MCF 10A (cell line): ENCODE results near the gene WDR43. TPM values are rescaled to one million over a fixed set of nuclear protein-coding genes. Genes with fewer than 3 reads are reported as not detected.

Source experiments
- BruUV-seq: library from RNA; stranded (reverse); fragments of 400-500 nt; replicated peaks from 2 replicates; lab custom pipeline; 2021; lab: Mats Ljungman, UMichigan
- CTCF ChIA-PET: fragments of 300-600 bp; sonication (Branson Sonifier 250); formaldehyde crosslinking; extraction: SDS; loops from one replicate; lab custom pipeline; 2021; ENCODE audit warnings: antibody characterized with exemption, inconsistent platforms; lab: Yijun Ruan, JAX
- POLR2A ChIA-PET: fragments of 300-600, 350-650 bp; sonication (Branson Sonifier 250); formaldehyde crosslinking; extraction: SDS; loops from one replicate; lab custom pipeline; 2020; ENCODE audit warnings: antibody characterized with exemption, inconsistent platforms; lab: Yijun Ruan, JAX
- DNase-seq: peaks from one replicate; pipeline ENCODE4 v3.0.0-alpha.2; 2018; ENCODE audit not compliant: unreplicated experiment
- H3K27ac Mint-ChIP-seq: one replicate; pipeline ENCODE4 v1.8.0; 2022; ENCODE audit warnings: mild to moderate bottlenecking, low read depth, mixed read lengths; ENCODE audit not compliant: unreplicated experiment
- H3K27me3 Mint-ChIP-seq: one replicate; pipeline ENCODE4 v1.8.0; 2022; ENCODE audit warnings: mixed read lengths; ENCODE audit not compliant: insufficient read depth, unreplicated experiment
- H3K36me3 Mint-ChIP-seq: one replicate; pipeline ENCODE4 v1.8.0; 2022; ENCODE audit warnings: mild to moderate bottlenecking, moderate library complexity, mixed read lengths; ENCODE audit not compliant: insufficient read depth, unreplicated experiment
- H3K4me1 Mint-ChIP-seq: one replicate; pipeline ENCODE4 v1.8.0; 2022; ENCODE audit warnings: mixed read lengths; ENCODE audit not compliant: insufficient read depth, unreplicated experiment
- H3K4me3 Mint-ChIP-seq: one replicate; pipeline ENCODE4 v1.8.0; 2022; ENCODE audit warnings: mild to moderate bottlenecking, moderate library complexity, mixed read lengths; ENCODE audit not compliant: unreplicated experiment
- H3K9me3 Mint-ChIP-seq: one replicate; pipeline ENCODE4 v1.8.0; 2022; ENCODE audit warnings: mixed read lengths; ENCODE audit not compliant: unreplicated experiment
- CTCF ChIP-seq: fragments of 200-600 bp; IDR thresholded peaks from one replicate; pipeline ENCODE4 v1.8.0; 2022; ENCODE audit warnings: antibody characterized with exemption, mild to moderate bottlenecking; ENCODE audit not compliant: unreplicated experiment
- intact Hi-C: fragments of 100-400 bp; cut with micrococcal nuclease; formaldehyde crosslinking; loops from 2 replicates; pipeline ENCODE4 v1.14.1; 2022
- total RNA-seq: library from RNA; stranded (reverse); gene quantifications from 2 replicates; pipeline ENCODE4 v1.2.3, GENCODE V29; 2022

The WDR43 gene
- total RNA-seq, 1 experiment from 2014 or later, result 160 TPM

- intact Hi-C loops, result loop anchor here (2.0 kb wide), 1 partner anchor 35 kb away; no protein-coding TSS in a partner anchor
- no peak for TF ChIP-seq CTCF
- H3K9me3 Mint-ChIP-seq, result no peaks in the 10 kb centered on the region
- BruUV-seq, result no TSS peak
- peak overlapping the region; percentile 96 for H3K27ac Mint-ChIP-seq
- peak; percentile 75 for DNase-seq
- H3K4me3 Mint-ChIP-seq, result peak overlapping the region; percentile 30
- ChIA-PET CTCF (interaction anchor here (0.6 to 1.2 kb wide), 5 partner anchors 8 to 80 kb away, joined by 3 to 6 read pairs (median 3); no protein-coding TSS in a partner anchor), POLR2A (interaction anchor here (0.5 to 1.0 kb wide), 4 partner anchors 9 to 135 kb away, joined by 3 to 5 read pairs (median 4); no protein-coding TSS in a partner anchor)
- no peaks in the 10 kb centered on the region for H3K27me3 Mint-ChIP-seq
- peaks cover 40% of the 10 kb centered on the region for H3K4me1 Mint-ChIP-seq
- H3K36me3 Mint-ChIP-seq, result no peaks in the 10 kb centered on the region
Measured at GRCh38 chr2:28993206-28993960, 98.9 kb downstream of the WDR43 start.

GRCh38 chr2:28994074-28994473 lies 99.6 kb downstream of the WDR43 start:
- CTCF ChIA-PET, result no interaction called here

GRCh38 chr2:28994679-28995078 lies 100.2 kb downstream of the WDR43 start:
- intact Hi-C loops, result no loop called here
- ChIA-PET CTCF (no interaction called here), POLR2A (no interaction called here)
- H3K4me3 Mint-ChIP-seq, result no peak overlapping the region
- no peaks in the 10 kb centered on the region for H3K9me3 Mint-ChIP-seq
- no peak overlapping the region for H3K27ac Mint-ChIP-seq
- no peak for TF ChIP-seq CTCF
- H3K27me3 Mint-ChIP-seq, result no peaks in the 10 kb centered on the region
- no peak for DNase-seq
- H3K36me3 Mint-ChIP-seq, result no peaks in the 10 kb centered on the region
- no TSS peak for BruUV-seq
- H3K4me1 Mint-ChIP-seq, result peaks cover 40% of the 10 kb centered on the region

More at GRCh38 chr2:28994074-28994473, 99.6 kb downstream of the WDR43 start:
- H3K4me3 Mint-ChIP-seq, result no peak overlapping the region
- no peaks in the 10 kb centered on the region for H3K36me3 Mint-ChIP-seq
- peak overlapping the region; percentile 96 for H3K27ac Mint-ChIP-seq
- POLR2A ChIA-PET, result interaction anchor here (0.9 to 1.0 kb wide), 2 partner anchors 32 to 70 kb away, joined by 3 read pairs; no protein-coding TSS in a partner anchor
- peaks cover 40% of the 10 kb centered on the region for H3K4me1 Mint-ChIP-seq
- no peaks in the 10 kb centered on the region for H3K27me3 Mint-ChIP-seq
- no TSS peak for BruUV-seq
- no peak for TF ChIP-seq CTCF
- H3K9me3 Mint-ChIP-seq, result no peaks in the 10 kb centered on the region
- DNase-seq, result no peak
- intact Hi-C loops, result no loop called here
